ENCODE measurements around the gene ZNF112. TPM values are rescaled to one million over a fixed set of nuclear protein-coding genes. Genes with fewer than 3 reads are reported as not detected.
A peak's percentile ranks its signal among the peaks of the same experiment; 100 is the strongest.

ZNF112 gene
- total RNA-seq, 2 experiments from 2014 or later = not detected

GRCh38 chr19:44313231-44313630, 43.2 kb downstream of the ZNF112 start:
- CTCF ChIA-PET = no interaction called here
- Mint-ChIP-seq H3K4me1 (no peaks in the 10 kb centered on the region), H3K27ac (no peak overlapping the region), H3K9me3 (peaks cover 25% of the 10 kb centered on the region), H3K4me3 (no peak overlapping the region), H3K36me3 (ENCODE audit: low read depth) (no peaks in the 10 kb centered on the region), H3K27me3 (no peaks in the 10 kb centered on the region)
- DNase-seq = no peak
- POLR2A ChIA-PET = no interaction called here

- Mint-ChIP-seq H3K4me3 (no peak overlapping the region), H3K4me1 (peaks cover 24% of the 10 kb centered on the region), H3K9me3 (peaks cover 27% of the 10 kb centered on the region), H3K36me3 (ENCODE audit: low read depth) (no peaks in the 10 kb centered on the region), H3K27ac (no peak overlapping the region), H3K27me3 (no peaks in the 10 kb centered on the region)
- no peak for DNase-seq
- ChIA-PET CTCF (no interaction called here), POLR2A (no interaction called here)
Measured at GRCh38 chr19:44308011-44308410, 48.5 kb downstream of the ZNF112 start.

GRCh38 chr19:44306283-44306682, 50.2 kb downstream of the ZNF112 start:
- Mint-ChIP-seq H3K27me3 (no peaks in the 10 kb centered on the region), H3K9me3 (peaks cover 29% of the 10 kb centered on the region)

GRCh38 chr19:44305457-44305856, 51.0 kb downstream of the ZNF112 start:
- ChIA-PET POLR2A (no interaction called here), CTCF (interaction anchor here (0.7 to 1.5 kb wide), 2 partner anchors 13 to 98 kb away, joined by 3 to 4 read pairs; no protein-coding TSS in a partner anchor)
- peaks cover 29% of the 10 kb centered on the region for H3K9me3 Mint-ChIP-seq
- H3K27ac Mint-ChIP-seq = no peak overlapping the region
- peaks cover 11% of the 10 kb centered on the region for H3K36me3 Mint-ChIP-seq (ENCODE audit: low read depth)
- DNase-seq = no peak
- peak overlapping the region; percentile 91 for H3K4me3 Mint-ChIP-seq
- peaks cover 24% of the 10 kb centered on the region for H3K4me1 Mint-ChIP-seq
- H3K27me3 Mint-ChIP-seq = no peaks in the 10 kb centered on the region

More at GRCh38 chr19:44306283-44306682, 50.2 kb downstream of the ZNF112 start:
- Mint-ChIP-seq H3K36me3 (ENCODE audit: low read depth) (peaks cover 6% of the 10 kb centered on the region), H3K27ac (no peak overlapping the region), H3K4me3 (no peak overlapping the region), H3K4me1 (peaks cover 24% of the 10 kb centered on the region)
- DNase-seq = no peak
- ChIA-PET CTCF (interaction anchor here (0.6 kb wide), 2 partner anchors 12 to 63 kb away, joined by 3 read pairs; no protein-coding TSS in a partner anchor), POLR2A (no interaction called here)

GRCh38 chr19:44304659-44305193, 51.8 kb downstream of the ZNF112 start, which contains the start of gene ZNF235:
TSS of gene ZNF235 (minus strand) at chr19:44305025. CDS start at chr19:44303404, 1,621 bp downstream.
- ChIA-PET POLR2A (no interaction called here), CTCF (interaction anchor here (0.7 to 1.5 kb wide), 3 partner anchors 12 to 97 kb away, joined by 3 to 4 read pairs (median 3); no protein-coding TSS in a partner anchor)
- Mint-ChIP-seq H3K9me3 (peaks cover 28% of the 10 kb centered on the region), H3K4me1 (peaks cover 24% of the 10 kb centered on the region), H3K36me3 (ENCODE audit: low read depth) (peaks cover 19% of the 10 kb centered on the region), H3K27me3 (no peaks in the 10 kb centered on the region), H3K27ac (peak within 1 kb of the TSS; percentile 81), H3K4me3 (peak within 1 kb of the TSS; percentile 91)
- DNase-seq = peak; percentile 79

- ChIA-PET CTCF (interaction anchor here (1.0 to 1.5 kb wide), 2 partner anchors 37 to 96 kb away, joined by 3 to 4 read pairs; no protein-coding TSS in a partner anchor), POLR2A (no interaction called here)
- Mint-ChIP-seq H3K9me3 (peaks cover 28% of the 10 kb centered on the region), H3K27ac (peak overlapping the region; percentile 81), H3K4me1 (peaks cover 24% of the 10 kb centered on the region), H3K36me3 (ENCODE audit: low read depth) (peaks cover 25% of the 10 kb centered on the region), H3K4me3 (peak overlapping the region; percentile 91), H3K27me3 (no peaks in the 10 kb centered on the region)
- no peak for DNase-seq
Measured at GRCh38 chr19:44303976-44304568, 52.4 kb downstream of the ZNF112 start.

- H3K9me3 Mint-ChIP-seq = peaks cover 23% of the 10 kb centered on the region
- no peak overlapping the region for H3K27ac Mint-ChIP-seq
- H3K36me3 Mint-ChIP-seq (ENCODE audit: low read depth) = peaks cover 33% of the 10 kb centered on the region
- H3K27me3 Mint-ChIP-seq = no peaks in the 10 kb centered on the region
- ChIA-PET POLR2A (no interaction called here), CTCF (no interaction called here)
- H3K4me1 Mint-ChIP-seq = peaks cover 24% of the 10 kb centered on the region
- no peak for DNase-seq
- H3K4me3 Mint-ChIP-seq = peak overlapping the region; percentile 91
Measured at GRCh38 chr19:44303320-44303719, 53.2 kb downstream of the ZNF112 start.

- Mint-ChIP-seq H3K36me3 (ENCODE audit: low read depth) (peaks cover 35% of the 10 kb centered on the region), H3K27me3 (no peaks in the 10 kb centered on the region), H3K9me3 (peaks cover 58% of the 10 kb centered on the region), H3K27ac (no peak overlapping the region), H3K4me3 (no peak overlapping the region), H3K4me1 (no peaks in the 10 kb centered on the region)
- CTCF ChIA-PET = no interaction called here
- no peak for DNase-seq
- POLR2A ChIA-PET = no interaction called here
Measured at GRCh38 chr19:44284968-44285367, 71.5 kb downstream of the ZNF112 start.

GRCh38 chr19:44282846-44283245, 73.6 kb downstream of the ZNF112 start:
- CTCF ChIA-PET = interaction anchor here (0.6 kb wide), 2 partner anchors 921 to 994 kb away, joined by 3 read pairs; no protein-coding TSS in a partner anchor
- Mint-ChIP-seq H3K27ac (no peak overlapping the region), H3K4me3 (no peak overlapping the region), H3K9me3 (peaks cover 56% of the 10 kb centered on the region), H3K36me3 (ENCODE audit: low read depth) (peaks cover 14% of the 10 kb centered on the region), H3K27me3 (no peaks in the 10 kb centered on the region), H3K4me1 (no peaks in the 10 kb centered on the region)
- POLR2A ChIA-PET = no interaction called here
- DNase-seq = no peak

- DNase-seq = no peak
Measured at GRCh38 chr19:44280916-44281315, 75.6 kb downstream of the ZNF112 start.

GRCh38 chr19:44278181-44278690, 78.2 kb downstream of the ZNF112 start:
- Mint-ChIP-seq H3K4me3 (no peak overlapping the region), H3K27ac (no peak overlapping the region), H3K9me3 (peaks cover 61% of the 10 kb centered on the region), H3K4me1 (no peaks in the 10 kb centered on the region), H3K27me3 (no peaks in the 10 kb centered on the region), H3K36me3 (ENCODE audit: low read depth) (peaks cover 7% of the 10 kb centered on the region)
- ChIA-PET CTCF (no interaction called here), POLR2A (no interaction called here)
- no peak for DNase-seq

More at GRCh38 chr19:44280916-44281315, 75.6 kb downstream of the ZNF112 start:
- Mint-ChIP-seq H3K27ac (no peak overlapping the region), H3K9me3 (peaks cover 53% of the 10 kb centered on the region), H3K4me1 (no peaks in the 10 kb centered on the region), H3K4me3 (no peak overlapping the region), H3K36me3 (ENCODE audit: low read depth) (peaks cover 8% of the 10 kb centered on the region), H3K27me3 (no peaks in the 10 kb centered on the region)
- POLR2A ChIA-PET = no interaction called here
- CTCF ChIA-PET = no interaction called here

- Mint-ChIP-seq H3K9me3 (peaks cover 64% of the 10 kb centered on the region), H3K36me3 (ENCODE audit: low read depth) (peaks cover 7% of the 10 kb centered on the region), H3K4me1 (no peaks in the 10 kb centered on the region), H3K27me3 (no peaks in the 10 kb centered on the region), H3K27ac (no peak overlapping the region), H3K4me3 (no peak overlapping the region)
- POLR2A ChIA-PET = no interaction called here
- no peak for DNase-seq
- CTCF ChIA-PET = no interaction called here
Measured at GRCh38 chr19:44277331-44277730, 79.1 kb downstream of the ZNF112 start.
